Measurements from ENCODE around the gene PLEKHM2.

The PLEKHM2 gene

GRCh38 chr1:15775706-15776105 lies 91.6 kb downstream of the PLEKHM2 start:
- no peak overlapping the region for H3K4me3 ChIP-seq (ENCODE audit: low read length)
- DNase-seq (ENCODE audit: low read depth): no peak
- TF ChIP-seq CTCF (conservative IDR thresholded peaks at IDR 0.05; ENCODE audit: low read length): no peak

- no peak overlapping the region for H3K4me3 ChIP-seq (ENCODE audit: low read length)
- no peak for DNase-seq (ENCODE audit: low read depth)
- TF ChIP-seq CTCF (conservative IDR thresholded peaks at IDR 0.05; ENCODE audit: low read length): no peak
Observed at GRCh38 chr1:15777909-15778707, 94.0 kb downstream of the PLEKHM2 start.

Data from AG10803 (cell line).